GM18858 (cell line): ENCODE measurements around the gene TMEM38B.

ENCODE experiments used
- ATAC-seq: cut with Tn5 transposase; IDR thresholded peaks from one replicate; pipeline ENCODE4 v1.9.1; 2021; ENCODE audit not compliant: unreplicated experiment

The TMEM38B gene

GRCh38 chr9:105694190-105694847 lies at the start of gene TMEM38B:
TSS of gene TMEM38B (plus strand) at chr9:105694541. CDS start at chr9:105694661, 120 bp downstream.
- peak; percentile 44 for ATAC-seq

- ATAC-seq: no peak
Observed at GRCh38 chr9:105646879-105647594, 47.3 kb upstream of the TMEM38B start.

- ATAC-seq: no peak
Observed at GRCh38 chr9:105647595-105648349, 46.6 kb upstream of the TMEM38B start.

GRCh38 chr9:105651806-105652205 lies 42.5 kb upstream of the TMEM38B start:
- no peak for ATAC-seq

GRCh38 chr9:105656131-105656921 lies 38.0 kb upstream of the TMEM38B start:
- no peak for ATAC-seq

GRCh38 chr9:105658351-105658750 lies 36.0 kb upstream of the TMEM38B start:
- no peak for ATAC-seq

- no peak for ATAC-seq
Observed at GRCh38 chr9:105661011-105661410, 33.3 kb upstream of the TMEM38B start.

- peak; percentile 95 for ATAC-seq
Observed at GRCh38 chr9:105662184-105663104, 31.9 kb upstream of the TMEM38B start, which contains the start of gene TAL2. TSS of gene TAL2 (plus strand) at chr9:105662457. CDS start at chr9:105662497, 40 bp downstream.

- no peak for ATAC-seq
Observed at GRCh38 chr9:105663914-105664313, 30.4 kb upstream of the TMEM38B start.

GRCh38 chr9:105667867-105668266 lies 26.5 kb upstream of the TMEM38B start:
- no peak for ATAC-seq

GRCh38 chr9:105670315-105670714 lies 24.0 kb upstream of the TMEM38B start:
- no peak for ATAC-seq

GRCh38 chr9:105670775-105671174 lies 23.6 kb upstream of the TMEM38B start:
- ATAC-seq: no peak

- peak; percentile 78 for ATAC-seq
Observed at GRCh38 chr9:105672711-105673234, 21.6 kb upstream of the TMEM38B start.

GRCh38 chr9:105673850-105674387 lies 20.4 kb upstream of the TMEM38B start:
- no peak for ATAC-seq

- no peak for ATAC-seq
Observed at GRCh38 chr9:105676351-105676923, 17.9 kb upstream of the TMEM38B start.

GRCh38 chr9:105678163-105678562 lies 16.2 kb upstream of the TMEM38B start:
- no peak for ATAC-seq

- ATAC-seq: no peak
Observed at GRCh38 chr9:105678781-105679180, 15.6 kb upstream of the TMEM38B start.

- ATAC-seq: no peak
Observed at GRCh38 chr9:105679257-105680022, 14.9 kb upstream of the TMEM38B start.
